UCSD-AML1 (cell line): Measurements from ENCODE around the gene MUC6.
"Not testable (repeated sequence)": the region's sequence is repeated elsewhere in the genome, so short reads cannot be mapped to it uniquely, and the experiment has no call there.

ENCODE experiments used
- DNase-seq: peaks from one replicate; lab custom pipeline; 2025; ENCODE audit not compliant: unreplicated experiment; lab: John Stamatoyannopoulos, UW

Gene MUC6

GRCh38 chr11:1024597-1025409 is 11.7 kb downstream of the MUC6 start:
- no peak for DNase-seq

- DNase-seq: no peak
Measured at GRCh38 chr11:1023811-1024596, 12.5 kb downstream of the MUC6 start.

GRCh38 chr11:1022908-1023810 is 13.4 kb downstream of the MUC6 start:
- no peak for DNase-seq

- DNase-seq: no peak
Measured at GRCh38 chr11:1022411-1022810, 14.1 kb downstream of the MUC6 start.

- DNase-seq: no peak
Measured at GRCh38 chr11:1020211-1020905, 16.2 kb downstream of the MUC6 start.

GRCh38 chr11:1019321-1019910 is 17.1 kb downstream of the MUC6 start:
- DNase-seq: no peak

- DNase-seq: no peak
Measured at GRCh38 chr11:1018091-1018490, 18.4 kb downstream of the MUC6 start.

- DNase-seq: no peak
Measured at GRCh38 chr11:1017269-1018005, 19.1 kb downstream of the MUC6 start.

GRCh38 chr11:1016610-1017126 is 19.9 kb downstream of the MUC6 start:
- DNase-seq: not testable (repeated sequence)

GRCh38 chr11:1015826-1016545 is 20.5 kb downstream of the MUC6 start:
- DNase-seq: no peak

GRCh38 chr11:1015064-1015463 is 21.5 kb downstream of the MUC6 start:
- DNase-seq: no peak

- DNase-seq: no peak
Measured at GRCh38 chr11:1014276-1014675, 22.2 kb downstream of the MUC6 start.

- DNase-seq: no peak
Measured at GRCh38 chr11:1013631-1013935, 22.9 kb downstream of the MUC6 start.

GRCh38 chr11:1012740-1013630 is 23.5 kb downstream of the MUC6 start:
- DNase-seq: no peak

- DNase-seq: no peak
Measured at GRCh38 chr11:1012291-1012690, 24.2 kb downstream of the MUC6 start.

GRCh38 chr11:1011320-1011698 is 25.2 kb downstream of the MUC6 start:
- no peak for DNase-seq

GRCh38 chr11:1010551-1011319 is 25.8 kb downstream of the MUC6 start:
- DNase-seq: no peak
